CD4-positive, alpha-beta T cell treated with Interleukin-4 for 4 hours (primary cell): ENCODE data around the gene DCT.

ENCODE experiments used
- DNase-seq: peaks from one replicate; pipeline ENCODE4 v3.0.0-alpha.2; 2020

Gene DCT

DNA sequence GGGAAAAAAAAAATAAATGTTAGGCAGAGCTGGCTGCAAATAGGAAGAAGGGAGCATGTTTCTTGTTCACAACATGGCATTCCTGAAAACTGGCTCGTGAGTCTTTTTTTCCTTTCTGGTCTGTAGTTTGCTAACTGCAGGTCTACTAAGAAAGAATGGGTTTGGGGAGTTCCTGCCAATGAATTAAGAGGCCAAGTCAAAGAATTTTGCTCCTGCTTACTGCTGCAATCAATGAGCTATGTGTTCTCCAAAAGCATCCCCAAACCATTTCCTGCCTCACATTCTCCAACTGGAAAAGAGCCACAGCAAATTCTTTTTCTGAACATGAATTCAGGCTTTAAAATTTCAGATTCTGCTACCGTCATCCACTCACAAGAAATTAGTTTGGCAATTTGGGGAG, 88.6 kb downstream of the DCT start:
- no peak for DNase-seq

DNA sequence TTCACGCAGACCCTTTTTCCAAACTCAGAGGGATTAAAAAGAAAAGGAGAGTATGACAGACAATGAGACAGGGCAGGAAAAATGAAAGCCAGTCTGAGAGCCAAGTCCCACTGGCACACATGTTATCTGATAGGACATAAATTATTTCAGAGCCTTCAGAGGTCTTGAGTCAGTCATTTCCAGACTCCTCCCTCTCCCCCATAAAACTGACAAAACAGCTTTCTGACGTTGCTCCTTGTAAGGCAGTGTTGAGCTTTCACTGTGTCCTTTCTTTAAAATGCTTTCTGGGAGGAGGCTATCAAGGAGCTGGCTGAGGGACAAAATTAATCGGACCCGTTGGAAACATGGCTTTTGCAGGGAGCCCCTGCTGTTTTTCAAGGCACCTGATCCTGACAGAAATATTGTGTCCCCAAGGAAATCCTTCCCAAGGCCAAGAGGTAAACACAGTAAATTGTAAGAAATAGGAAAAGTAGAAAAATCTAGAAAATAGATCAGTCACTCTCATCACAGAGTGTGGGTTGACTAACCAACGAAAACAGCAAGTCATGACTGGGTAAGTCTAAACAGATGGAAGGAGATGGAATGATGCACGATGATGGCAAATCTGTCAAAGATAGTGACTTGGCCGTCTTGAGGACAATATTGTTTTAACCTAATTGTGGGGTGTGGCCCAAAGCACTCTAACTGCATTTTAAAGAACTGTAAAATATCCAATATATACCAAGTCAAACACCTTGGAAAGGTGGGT, 89.7 kb downstream of the DCT start:
- no peak for DNase-seq

DNA sequence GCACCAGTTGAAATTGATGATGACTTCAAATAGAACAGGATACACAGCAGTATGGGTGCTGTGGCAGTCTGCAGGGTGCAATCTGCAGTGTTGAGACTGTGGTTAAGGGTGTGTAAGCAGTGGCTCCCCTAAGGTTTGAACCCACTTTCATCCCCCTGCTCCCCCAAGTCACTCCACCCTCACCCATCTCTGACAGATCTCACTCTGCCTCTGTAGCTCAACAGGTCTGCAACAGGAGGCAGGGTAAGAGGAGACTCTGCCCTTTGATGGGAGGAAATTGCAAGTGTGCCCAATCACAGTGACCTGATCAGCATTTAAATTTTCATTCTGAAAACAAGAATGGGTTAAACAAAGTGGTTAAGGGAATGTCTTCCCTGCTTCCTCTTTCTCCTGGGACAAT, 92.4 kb downstream of the DCT start:
- no peak for DNase-seq
